ENCODE measurements around the gene ELF1.
"Not testable (repeated sequence)": the region's sequence is repeated elsewhere in the genome, so short reads cannot be mapped to it uniquely, and the experiment has no call there.

Gene ELF1

GRCh38 chr13:40920826-40921225 is 98.3 kb downstream of the ELF1 start:
- H3K27me3 ChIP-seq (ENCODE audit: control insufficient read depth, insufficient read depth, low read length, poor library complexity, severe bottlenecking): no peaks in the 10 kb centered on the region
- no peaks in the 10 kb centered on the region for H3K4me1 ChIP-seq (ENCODE audit: control insufficient read depth, insufficient read depth, low read length)
- WGBS, 2 experiments: 59 to 72% methylated on average over 4 of the region's 5 CpGs
- no peaks in the 10 kb centered on the region for H3K9me3 ChIP-seq (ENCODE audit: control insufficient read depth, low read length)
- peak overlapping the region; percentile 61 for H3K4me3 ChIP-seq (ENCODE audit: insufficient read depth, low read depth, low read length)
- peak overlapping the region; percentile 83 for H3K27ac ChIP-seq (ENCODE audit: insufficient read depth, low read depth, low read length, poor library complexity, severe bottlenecking)
- H3K36me3 ChIP-seq (ENCODE audit: control insufficient read depth, insufficient read depth, low read length): no peaks in the 10 kb centered on the region

- not testable (repeated sequence) for H3K4me3 ChIP-seq (ENCODE audit: insufficient read depth, low read depth, low read length); H3K27ac ChIP-seq (ENCODE audit: insufficient read depth, low read depth, low read length, poor library complexity, severe bottlenecking); H3K4me1 ChIP-seq (ENCODE audit: control insufficient read depth, insufficient read depth, low read length); H3K36me3 ChIP-seq (ENCODE audit: control insufficient read depth, insufficient read depth, low read length); H3K9me3 ChIP-seq (ENCODE audit: control insufficient read depth, low read length); H3K27me3 ChIP-seq (ENCODE audit: control insufficient read depth, insufficient read depth, low read length, poor library complexity, severe bottlenecking)
- 96% methylated on average over 7 of the region's 7 CpGs for WGBS, 2 experiments
Measured at GRCh38 chr13:40919901-40920300, 99.2 kb downstream of the ELF1 start.

- Histone ChIP-seq H3K4me3 (ENCODE audit: insufficient read depth, low read depth, low read length) (no peak overlapping the region), H3K9me3 (ENCODE audit: control insufficient read depth, low read length) (no peaks in the 10 kb centered on the region), H3K27ac (ENCODE audit: insufficient read depth, low read depth, low read length, poor library complexity, severe bottlenecking) (no peak overlapping the region), H3K27me3 (ENCODE audit: control insufficient read depth, insufficient read depth, low read length, poor library complexity, severe bottlenecking) (no peaks in the 10 kb centered on the region), H3K36me3 (ENCODE audit: control insufficient read depth, insufficient read depth, low read length) (no peaks in the 10 kb centered on the region), H3K4me1 (ENCODE audit: control insufficient read depth, insufficient read depth, low read length) (no peaks in the 10 kb centered on the region)
- 92 to 94% methylated on average over 6 of the region's 6 CpGs for WGBS, 2 experiments
Measured at GRCh38 chr13:40916207-40916998, 102.7 kb downstream of the ELF1 start.

GRCh38 chr13:40914863-40915262 is 104.3 kb downstream of the ELF1 start:
- H3K27ac ChIP-seq (ENCODE audit: insufficient read depth, low read depth, low read length, poor library complexity, severe bottlenecking); H3K4me3 ChIP-seq (ENCODE audit: insufficient read depth, low read depth, low read length); H3K27me3 ChIP-seq (ENCODE audit: control insufficient read depth, insufficient read depth, low read length, poor library complexity, severe bottlenecking); H3K9me3 ChIP-seq (ENCODE audit: control insufficient read depth, low read length); H3K36me3 ChIP-seq (ENCODE audit: control insufficient read depth, insufficient read depth, low read length); H3K4me1 ChIP-seq (ENCODE audit: control insufficient read depth, insufficient read depth, low read length): not testable (repeated sequence)

GRCh38 chr13:40911341-40911740 is 107.8 kb downstream of the ELF1 start:
- H3K9me3 ChIP-seq (ENCODE audit: control insufficient read depth, low read length): no peaks in the 10 kb centered on the region
- no peaks in the 10 kb centered on the region for H3K36me3 ChIP-seq (ENCODE audit: control insufficient read depth, insufficient read depth, low read length)
- no peaks in the 10 kb centered on the region for H3K4me1 ChIP-seq (ENCODE audit: control insufficient read depth, insufficient read depth, low read length)
- H3K27me3 ChIP-seq (ENCODE audit: control insufficient read depth, insufficient read depth, low read length, poor library complexity, severe bottlenecking): no peaks in the 10 kb centered on the region
- no peak overlapping the region for H3K27ac ChIP-seq (ENCODE audit: insufficient read depth, low read depth, low read length, poor library complexity, severe bottlenecking)
- no peak overlapping the region for H3K4me3 ChIP-seq (ENCODE audit: insufficient read depth, low read depth, low read length)

- 88 to 94% methylated on average over 2 of the region's 2 CpGs for WGBS, 2 experiments
- no peaks in the 10 kb centered on the region for H3K27me3 ChIP-seq (ENCODE audit: control insufficient read depth, insufficient read depth, low read length, poor library complexity, severe bottlenecking)
- H3K9me3 ChIP-seq (ENCODE audit: control insufficient read depth, low read length): no peaks in the 10 kb centered on the region
- no peak overlapping the region for H3K4me3 ChIP-seq (ENCODE audit: insufficient read depth, low read depth, low read length)
- no peak overlapping the region for H3K27ac ChIP-seq (ENCODE audit: insufficient read depth, low read depth, low read length, poor library complexity, severe bottlenecking)
- no peaks in the 10 kb centered on the region for H3K4me1 ChIP-seq (ENCODE audit: control insufficient read depth, insufficient read depth, low read length)
- H3K36me3 ChIP-seq (ENCODE audit: control insufficient read depth, insufficient read depth, low read length): no peaks in the 10 kb centered on the region
Measured at GRCh38 chr13:40910324-40911050, 108.6 kb downstream of the ELF1 start.

DNA sequence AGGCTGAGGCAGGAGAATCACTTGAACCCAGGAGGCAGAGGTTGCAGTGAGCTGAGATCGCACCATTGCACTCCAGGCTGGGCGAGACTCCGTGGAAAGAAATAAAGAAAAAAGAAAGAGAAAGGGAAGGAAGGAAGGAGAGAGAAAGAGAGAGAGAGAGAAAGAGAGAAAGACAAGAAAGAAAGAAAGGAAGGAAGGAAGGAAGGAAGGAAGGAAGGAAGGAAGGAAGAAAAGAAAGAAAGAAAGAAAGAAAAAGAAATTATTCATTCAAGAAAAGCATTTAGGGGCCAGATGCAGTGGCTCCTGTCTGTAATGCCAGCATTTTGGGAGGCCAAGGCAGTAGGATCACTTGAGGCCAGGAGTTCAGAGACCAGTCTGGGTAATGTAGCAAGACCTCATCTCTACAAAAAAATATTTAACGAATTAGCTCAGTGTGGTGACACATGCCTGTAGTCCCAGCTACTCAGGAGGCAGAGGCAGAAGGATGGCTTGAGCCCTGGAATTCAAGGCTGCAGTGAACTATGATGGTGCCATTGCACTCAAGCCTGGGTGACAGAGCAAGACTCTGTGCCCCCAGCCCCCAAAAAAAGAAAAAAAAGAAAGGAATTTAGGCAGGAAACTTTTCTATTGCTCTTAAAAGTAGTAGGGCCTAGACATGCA is 109.4 kb downstream of the ELF1 start:
- not testable (repeated sequence) for H3K4me3 ChIP-seq (ENCODE audit: insufficient read depth, low read depth, low read length); H3K27ac ChIP-seq (ENCODE audit: insufficient read depth, low read depth, low read length, poor library complexity, severe bottlenecking); H3K4me1 ChIP-seq (ENCODE audit: control insufficient read depth, insufficient read depth, low read length); H3K36me3 ChIP-seq (ENCODE audit: control insufficient read depth, insufficient read depth, low read length); H3K9me3 ChIP-seq (ENCODE audit: control insufficient read depth, low read length); H3K27me3 ChIP-seq (ENCODE audit: control insufficient read depth, insufficient read depth, low read length, poor library complexity, severe bottlenecking)
- 87 to 93% methylated on average over 4 of the region's 4 CpGs for WGBS, 2 experiments

GRCh38 chr13:40908546-40908945 is 110.6 kb downstream of the ELF1 start:
- Histone ChIP-seq H3K4me1 (ENCODE audit: control insufficient read depth, insufficient read depth, low read length) (no peaks in the 10 kb centered on the region), H3K27me3 (ENCODE audit: control insufficient read depth, insufficient read depth, low read length, poor library complexity, severe bottlenecking) (no peaks in the 10 kb centered on the region), H3K27ac (ENCODE audit: insufficient read depth, low read depth, low read length, poor library complexity, severe bottlenecking) (no peak overlapping the region), H3K36me3 (ENCODE audit: control insufficient read depth, insufficient read depth, low read length) (no peaks in the 10 kb centered on the region), H3K9me3 (ENCODE audit: control insufficient read depth, low read length) (no peaks in the 10 kb centered on the region), H3K4me3 (ENCODE audit: insufficient read depth, low read depth, low read length) (no peak overlapping the region)
- 86 to 100% methylated on average over 1 of the region's 1 CpG for WGBS, 2 experiments

DNA sequence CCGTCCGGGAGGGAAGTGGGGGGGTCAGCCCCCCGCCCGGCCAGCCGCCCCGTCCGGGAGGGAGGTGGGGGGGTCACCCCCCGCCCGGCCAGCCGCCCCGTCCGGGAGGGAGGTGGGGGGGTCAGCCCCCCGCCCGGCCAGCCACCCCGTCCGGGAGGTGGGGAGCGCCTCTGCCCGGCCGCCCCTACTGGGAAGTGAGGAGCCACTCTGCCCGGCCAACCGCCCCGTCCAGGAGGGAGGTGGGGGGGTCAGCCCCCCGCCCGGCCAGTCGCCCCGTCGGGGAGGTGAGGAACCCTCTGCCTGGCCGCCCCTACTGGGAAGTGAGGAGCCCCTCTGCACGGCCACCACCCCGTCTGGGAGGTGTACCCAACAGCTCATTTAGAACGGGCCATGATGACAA is 118.1 kb downstream of the ELF1 start:
- H3K27me3 ChIP-seq (ENCODE audit: control insufficient read depth, insufficient read depth, low read length, poor library complexity, severe bottlenecking); H3K4me3 ChIP-seq (ENCODE audit: insufficient read depth, low read depth, low read length); H3K36me3 ChIP-seq (ENCODE audit: control insufficient read depth, insufficient read depth, low read length); H3K9me3 ChIP-seq (ENCODE audit: control insufficient read depth, low read length); H3K27ac ChIP-seq (ENCODE audit: insufficient read depth, low read depth, low read length, poor library complexity, severe bottlenecking); H3K4me1 ChIP-seq (ENCODE audit: control insufficient read depth, insufficient read depth, low read length): not testable (repeated sequence)
- 97 to 99% methylated on average over 28 to 29 of the region's 31 CpGs for WGBS, 2 experiments

DNA sequence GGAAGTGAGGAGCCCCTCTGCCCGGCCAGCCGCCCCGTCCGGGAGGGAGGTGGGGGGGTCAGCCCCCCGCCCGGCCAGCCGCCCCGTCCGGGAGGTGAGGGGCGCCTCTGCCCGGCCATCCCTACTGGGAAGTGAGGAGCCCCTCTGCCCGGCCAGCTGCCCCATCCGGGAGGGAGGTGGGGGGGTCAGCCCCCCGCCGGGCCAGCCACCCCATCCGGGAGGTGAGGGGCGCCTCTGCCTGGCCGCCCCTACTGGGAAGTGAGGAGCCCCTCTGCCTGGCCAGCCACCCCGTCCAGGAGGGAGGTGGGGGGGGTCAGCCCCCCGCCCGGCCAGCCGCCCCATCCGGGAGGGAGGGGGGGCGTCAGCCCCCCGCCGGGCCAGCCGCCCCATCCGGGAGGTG is 118.5 kb downstream of the ELF1 start:
- H3K36me3 ChIP-seq (ENCODE audit: control insufficient read depth, insufficient read depth, low read length); H3K4me3 ChIP-seq (ENCODE audit: insufficient read depth, low read depth, low read length); H3K27ac ChIP-seq (ENCODE audit: insufficient read depth, low read depth, low read length, poor library complexity, severe bottlenecking); H3K9me3 ChIP-seq (ENCODE audit: control insufficient read depth, low read length); H3K27me3 ChIP-seq (ENCODE audit: control insufficient read depth, insufficient read depth, low read length, poor library complexity, severe bottlenecking); H3K4me1 ChIP-seq (ENCODE audit: control insufficient read depth, insufficient read depth, low read length): not testable (repeated sequence)
- 94 to 97% methylated on average over 15 to 22 of the region's 28 CpGs for WGBS, 2 experiments
